A549 (cell line): ENCODE measurements around the gene PRKD3. TPM values are rescaled to one million over a fixed set of nuclear protein-coding genes. Genes with fewer than 3 reads are reported as not detected.

ENCODE experiments used
- ATAC-seq, 2 experiments: fragments of 200-7000 bp in 1 of 2; fragments of >200 bp in 1 of 2; cut with Nextera tagmentation in 1 of 2; cut with Tn5 transposase in 1 of 2; 3 replicates each; pipeline versions ENCODE4 v1.8.0 to v1.9.1; 2018 to 2020; ENCODE audit warnings: mild to moderate bottlenecking in 1 of 2, moderate library complexity in 1 of 2
- CTCF ChIA-PET: fragments of 300-600 bp; sonication (Branson Sonifier 250); formaldehyde crosslinking; extraction: SDS; loops from one replicate; lab custom pipeline; 2021; ENCODE audit warnings: antibody characterized with exemption, inconsistent platforms; lab: Yijun Ruan, JAX
- POLR2A ChIA-PET: fragments of 350-600 bp; formaldehyde crosslinking; extraction: SDS; loops from one replicate; lab custom pipeline; 2021; ENCODE audit warnings: antibody characterized with exemption, inconsistent platforms; lab: Yijun Ruan, JAX
- DNase-seq, 2 experiments: peaks; one replicate each; pipeline versions ENCODE4 v3.0.0 to v3.0.0-alpha.2; 2011 to 2016; ENCODE audit warnings: low read depth in 1 of 2, low spot score in 1 of 2
- FAIRE-seq: peaks from 2 replicates; lab custom pipeline; 2011; peaks lifted over from hg19 to GRCh38; lab: Jason Lieb, UNC
- H3K27ac ChIP-seq, 2 experiments: fragments of >200 bp; sonication (Bioruptor Twin); formaldehyde crosslinking; 3 replicates each; pipeline ENCODE4 v1.5.1; 2016 to 2017
- H3K4me1 ChIP-seq: fragments of >200 bp; sonication (Bioruptor Twin); formaldehyde crosslinking; 3 replicates; pipeline ENCODE4 v1.6.1; 2016
- H3K4me2 ChIP-seq: fragments of >200 bp; sonication (Bioruptor Twin); formaldehyde crosslinking; 3 replicates; pipeline ENCODE4 v1.6.1; 2016
- H3K4me3 ChIP-seq: fragments of >200 bp; sonication (Bioruptor Twin); formaldehyde crosslinking; 3 replicates; pipeline ENCODE4 v1.5.1; 2016
- H3K9me3 ChIP-seq: fragments of >200 bp; sonication (Bioruptor Twin); formaldehyde crosslinking; 3 replicates; pipeline ENCODE4 v1.6.1; 2016
- CBX2 ChIP-seq: fragments of 200-600 bp; sonication (generic); IDR thresholded peaks from 2 replicates; pipeline ENCODE4 v1.6.1; 2016; ENCODE audit warnings: low read depth, mild to moderate bottlenecking, borderline replicate concordance
- CHD4 ChIP-seq: fragments of 200-600 bp; sonication (generic); IDR thresholded peaks from 2 replicates; pipeline ENCODE4 v1.6.1; 2016; ENCODE audit warnings: antibody characterized with exemption, mild to moderate bottlenecking, borderline replicate concordance
- E2F6 ChIP-seq: IDR thresholded peaks from 2 replicates; pipeline ENCODE4 v1.6.1; 2012; ENCODE audit warnings: low read depth, borderline replicate concordance
- EHF ChIP-seq: fragments of 250-450 bp; sonication (Bioruptor Pico); IDR thresholded peaks from 2 replicates; pipeline ENCODE4 v1.5.0; 2020; ENCODE audit warnings: mild to moderate bottlenecking
- EHMT2 ChIP-seq: fragments of 200-600 bp; sonication (generic); IDR thresholded peaks from 2 replicates; pipeline ENCODE4 v1.6.1; 2016; ENCODE audit warnings: antibody characterized with exemption, low read depth, mild to moderate bottlenecking, moderate library complexity
- EP300 ChIP-seq, 2 experiments: fragments of >200 bp; sonication (Bioruptor Twin); formaldehyde crosslinking; IDR thresholded peaks; 2 replicates in 1 of 2; 3 replicates in 1 of 2; pipeline ENCODE4 v1.6.1; 2016 to 2017
- FOSL2 ChIP-seq, 2 experiments: fragments of 450-650 bp in 1 of 2; fragments of >200 bp in 1 of 2; sonication (Bioruptor Twin) in 1 of 2; formaldehyde crosslinking; IDR thresholded peaks; 2 replicates each; pipeline versions ENCODE4 v1.5.0 to v1.6.1; 2016 to 2020; ENCODE audit warnings: mild to moderate bottlenecking in 1 of 2, moderate library complexity in 1 of 2
- FOXS1 ChIP-seq: fragments of 250-450 bp; sonication (Bioruptor Pico); IDR thresholded peaks from 2 replicates; pipeline ENCODE4 v1.5.0; 2020; ENCODE audit warnings: mild to moderate bottlenecking, moderate library complexity
- HDAC2 ChIP-seq: fragments of 200-600 bp; sonication (generic); IDR thresholded peaks from 2 replicates; pipeline ENCODE4 v1.6.1; 2016
- HOXB5 ChIP-seq: fragments of 250-450 bp; sonication (Bioruptor Pico); IDR thresholded peaks from 2 replicates; pipeline ENCODE4 v1.5.0; 2020; ENCODE audit warnings: mild to moderate bottlenecking, moderate library complexity
- JUN ChIP-seq, 2 experiments: fragments of >200 bp; sonication (Bioruptor Twin); formaldehyde crosslinking; IDR thresholded peaks; 2 replicates in 1 of 2; 3 replicates in 1 of 2; pipeline ENCODE4 v1.6.1; 2016 to 2017
- KDM1A ChIP-seq: fragments of 200-600 bp; sonication (generic); IDR thresholded peaks from 2 replicates; pipeline ENCODE4 v1.6.1; 2016; ENCODE audit warnings: low read depth, mild to moderate bottlenecking
- KDM5A ChIP-seq: fragments of 200-600 bp; sonication (generic); IDR thresholded peaks from 2 replicates; pipeline ENCODE4 v1.6.1; 2016; ENCODE audit warnings: antibody characterized with exemption, mild to moderate bottlenecking
- MAX ChIP-seq: IDR thresholded peaks from 2 replicates; pipeline ENCODE4 v1.6.1; 2012
- MYC ChIP-seq: IDR thresholded peaks from 2 replicates; pipeline ENCODE4 v1.6.1; 2012; ENCODE audit warnings: mild to moderate bottlenecking, inconsistent platforms, low read length, improper control_type of control experiment, borderline replicate concordance
- NR3C1 ChIP-seq: fragments of >200 bp; sonication (Bioruptor Twin); formaldehyde crosslinking; IDR thresholded peaks from 3 replicates; pipeline ENCODE4 v1.6.1; 2017
- PHF8 ChIP-seq: fragments of 200-600 bp; sonication (generic); IDR thresholded peaks from 2 replicates; pipeline ENCODE4 v1.6.1; 2016; ENCODE audit warnings: low read depth, mild to moderate bottlenecking, antibody characterized with exemption, moderate library complexity, borderline replicate concordance
- POLR2A ChIP-seq: IDR thresholded peaks from 2 replicates; pipeline ENCODE4 v1.6.1; 2012; ENCODE audit warnings: mild to moderate bottlenecking, low read length
- RAD21 ChIP-seq, 2 experiments: fragments of >200 bp in 1 of 2; sonication (Bioruptor Twin) in 1 of 2; formaldehyde crosslinking in 1 of 2; IDR thresholded peaks in 1 of 2; conservative IDR thresholded peaks in 1 of 2; 2 replicates in 1 of 2; 3 replicates in 1 of 2; pipeline ENCODE4 v1.6.1; 2012 to 2018; ENCODE audit warnings: inconsistent platforms in 1 of 2
- RNF2 ChIP-seq: fragments of 200-600 bp; sonication (generic); IDR thresholded peaks from 2 replicates; pipeline ENCODE4 v1.6.1; 2016; ENCODE audit warnings: low read depth, mild to moderate bottlenecking, antibody characterized with exemption, moderate library complexity, borderline replicate concordance
- SMC3 ChIP-seq: fragments of >200 bp; sonication (Bioruptor Twin); formaldehyde crosslinking; IDR thresholded peaks from 3 replicates; pipeline ENCODE4 v1.6.1; 2018; ENCODE audit warnings: inconsistent platforms
- SREBF2 ChIP-seq: fragments of 450-650 bp; IDR thresholded peaks from 2 replicates; pipeline ENCODE4 v1.6.1; 2014; ENCODE audit warnings: mild to moderate bottlenecking, moderate library complexity
- ZNF302 ChIP-seq: fragments of 250-450 bp; sonication (Bioruptor Pico); IDR thresholded peaks from 2 replicates; pipeline ENCODE4 v1.9.0; 2021; ENCODE audit warnings: inconsistent platforms, mild to moderate bottlenecking, moderate library complexity
- WGBS: methylation state at CpG from one replicate; pipeline ENCODE4 v1.1.6; 2017; ENCODE audit errors: missing lambda C conversion rate; 5-methylcytosine and 5-hydroxymethylcytosine counted together
- polyA plus RNA-seq, 4 experiments: library from polyadenylated mRNA; depleted of rRNA in 3 of 4; stranded (reverse); fragments of >200 nt; fragmentation: RNase III in 1 of 4; extraction: RNeasy Plus Mini Kit Qiagen cat#74134 plus additional on column Dnase treatment in 1 of 4; gene quantifications; 2 replicates in 3 of 4; 3 replicates in 1 of 4; pipeline ENCODE4 v1.2.3, GENCODE V29; 2011 to 2017
- TF ChIP-seq, protein P1 (sequence below): fragments of >200 bp; sonication (Bioruptor Twin); formaldehyde crosslinking; IDR thresholded peaks from 3 replicates; pipeline ENCODE4 v1.5.1; 2016
- TF ChIP-seq, protein P2 (sequence below): fragments of >200 bp; sonication (Bioruptor Twin); formaldehyde crosslinking; IDR thresholded peaks from 2 replicates; pipeline ENCODE4 v1.6.1; 2016
- TF ChIP-seq, protein P3 (sequence below): IDR thresholded peaks from 2 replicates; pipeline ENCODE4 v1.6.1; 2012
- TF ChIP-seq, protein P4 (sequence below): fragments of 250-450 bp; sonication (Bioruptor Pico); IDR thresholded peaks from 2 replicates; pipeline ENCODE4 v1.5.0; 2021; ENCODE audit warnings: mild to moderate bottlenecking, moderate library complexity, borderline replicate concordance

The PRKD3 gene
- polyA plus RNA-seq, 2 of the 4 experiments (the other 2 are of a cell fraction), result 18.2 to 28.9 TPM

- CTCF ChIA-PET, result interaction anchor here (0.7 to 5.2 kb wide), 5 partner anchors 15 to 533 kb away, joined by 4 to 42 read pairs (median 11); partner anchors contain the start of gene PRKD3
Measured at GRCh38 chr2:37344453-37345361, 20.1 kb upstream of the PRKD3 start, which contains the start of gene QPCT. TSS of gene QPCT (plus strand) at chr2:37344630. CDS start at chr2:37344732, 102 bp downstream.

DNA sequence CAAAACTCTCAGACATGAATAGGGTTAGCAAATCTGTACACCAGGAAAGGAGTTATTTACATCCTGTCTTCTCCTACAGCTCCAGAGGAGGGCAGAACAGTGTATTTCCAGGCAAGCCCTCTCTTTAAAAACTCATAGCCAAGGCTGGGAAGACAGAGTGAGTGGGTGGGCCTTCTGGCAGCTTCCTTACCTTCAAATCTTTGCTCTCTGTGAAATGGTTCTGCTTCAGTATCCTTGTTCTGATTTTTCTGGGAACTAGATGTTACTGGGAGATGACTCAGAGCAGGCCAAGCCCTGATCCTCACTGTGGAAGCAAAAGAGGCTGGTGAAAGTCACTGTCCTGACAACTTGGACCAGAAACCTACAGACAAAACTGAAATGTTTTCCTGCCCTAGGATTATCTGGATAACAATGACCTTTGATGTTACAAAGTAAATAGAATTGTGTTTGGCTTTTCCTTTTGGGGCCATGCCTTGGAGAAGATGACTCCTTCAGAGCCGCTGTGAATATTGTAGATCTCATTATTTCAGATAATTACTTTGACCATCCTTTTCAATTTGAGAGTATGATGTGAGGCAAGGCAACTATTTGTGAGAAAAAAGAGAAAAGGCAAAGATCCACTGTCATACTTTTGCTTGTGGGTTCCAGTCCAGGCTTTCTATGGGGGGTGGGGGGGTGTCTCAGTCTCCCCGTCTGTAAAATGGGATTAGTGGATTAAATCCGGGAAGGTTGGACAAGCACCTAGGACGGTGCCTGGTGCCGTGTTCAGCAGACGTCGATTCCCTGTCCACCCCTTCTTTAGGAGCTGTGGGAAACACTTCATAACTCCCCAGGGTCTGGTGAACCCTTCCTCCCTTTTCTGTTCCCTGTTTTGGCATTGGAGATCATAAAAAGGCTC, 19.2 kb upstream of the PRKD3 start:
- H3K4me3 ChIP-seq, result peak overlapping the region; percentile 71
- peak overlapping the region; percentile 69 to 87 for H3K27ac ChIP-seq
- H3K4me1 ChIP-seq, result peaks cover 11% of the 10 kb centered on the region
- ATAC-seq (peak; percentile 77 to 84), DNase-seq (peak; percentile 64 to 78), FAIRE-seq (no peak)
- POLR2A ChIA-PET, result interaction anchor here (1.5 kb wide), 1 partner anchor 46 kb away, joined by 5 read pairs; no protein-coding TSS in a partner anchor
- H3K9me3 ChIP-seq, result no peaks in the 10 kb centered on the region
- peak overlapping the region; percentile 95 for H3K4me2 ChIP-seq
- peak; percentile 49; the same call in 2 of the 3 replicates for TF ChIP-seq SMC3
- TF ChIP-seq HDAC2, result peak; percentile 64; the same call in 1 of the 2 replicates
- TF ChIP-seq MAX, result no peak
- no peak for TF ChIP-seq MYC
- TF ChIP-seq, protein P1, sequence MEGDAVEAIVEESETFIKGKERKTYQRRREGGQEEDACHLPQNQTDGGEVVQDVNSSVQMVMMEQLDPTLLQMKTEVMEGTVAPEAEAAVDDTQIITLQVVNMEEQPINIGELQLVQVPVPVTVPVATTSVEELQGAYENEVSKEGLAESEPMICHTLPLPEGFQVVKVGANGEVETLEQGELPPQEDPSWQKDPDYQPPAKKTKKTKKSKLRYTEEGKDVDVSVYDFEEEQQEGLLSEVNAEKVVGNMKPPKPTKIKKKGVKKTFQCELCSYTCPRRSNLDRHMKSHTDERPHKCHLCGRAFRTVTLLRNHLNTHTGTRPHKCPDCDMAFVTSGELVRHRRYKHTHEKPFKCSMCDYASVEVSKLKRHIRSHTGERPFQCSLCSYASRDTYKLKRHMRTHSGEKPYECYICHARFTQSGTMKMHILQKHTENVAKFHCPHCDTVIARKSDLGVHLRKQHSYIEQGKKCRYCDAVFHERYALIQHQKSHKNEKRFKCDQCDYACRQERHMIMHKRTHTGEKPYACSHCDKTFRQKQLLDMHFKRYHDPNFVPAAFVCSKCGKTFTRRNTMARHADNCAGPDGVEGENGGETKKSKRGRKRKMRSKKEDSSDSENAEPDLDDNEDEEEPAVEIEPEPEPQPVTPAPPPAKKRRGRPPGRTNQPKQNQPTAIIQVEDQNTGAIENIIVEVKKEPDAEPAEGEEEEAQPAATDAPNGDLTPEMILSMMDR, result peak; percentile 53
- TF ChIP-seq, protein P2, sequence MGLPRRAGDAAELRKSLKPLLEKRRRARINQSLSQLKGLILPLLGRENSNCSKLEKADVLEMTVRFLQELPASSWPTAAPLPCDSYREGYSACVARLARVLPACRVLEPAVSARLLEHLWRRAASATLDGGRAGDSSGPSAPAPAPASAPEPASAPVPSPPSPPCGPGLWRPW, result no peak
- TF ChIP-seq NR3C1, result no peak
- peak; percentile 40 to 45; a peak in 4 of 5 replicates for TF ChIP-seq RAD21 (conservative IDR thresholded peaks at IDR 0.05 in 1 of 2, IDR thresholded peaks at IDR 0.05 in 1 of 2)
- peak; percentile 85 for TF ChIP-seq KDM1A
- no peak for TF ChIP-seq FOSL2 (IDR thresholded peaks at IDR 0.05)
- TF ChIP-seq FOSL2 (CRISPR knock-in tag; IDR thresholded peaks at IDR 0.05), result 0 out of 2 replicates have a peak, but pooled peaks have one; percentile 18
- CTCF ChIA-PET, result interaction anchor here (0.6 to 5.2 kb wide), 11 partner anchors 14 to 546 kb away, joined by 3 to 42 read pairs (median 4); partner anchors contain the start of gene PRKD3
- WGBS, result 85% methylated on average over 7 of the region's 7 CpGs

More at GRCh38 chr2:37344453-37345361, 20.1 kb upstream of the PRKD3 start, which contains the start of gene QPCT:
- Histone ChIP-seq H3K4me3 (peak within 1 kb of the TSS; percentile 71), H3K27ac (peak within 1 kb of the TSS; percentile 69 to 87), H3K4me2 (peak within 1 kb of the TSS; percentile 95), H3K9me3 (no peaks in the 10 kb centered on the region), H3K4me1 (peaks cover 19% of the 10 kb centered on the region)
- DNase-seq (peak; percentile 60 to 87), ATAC-seq (peak; percentile 83 to 87), FAIRE-seq (no peak)
- TF ChIP-seq HOXB5 (CRISPR knock-in tag), result no peak
- TF ChIP-seq JUN (IDR thresholded peaks at IDR 0.05), result peak in 1 of 2 experiments; percentile 26; a peak in 3 of 5 replicates
- no peak for TF ChIP-seq CBX2
- TF ChIP-seq, protein P3, sequence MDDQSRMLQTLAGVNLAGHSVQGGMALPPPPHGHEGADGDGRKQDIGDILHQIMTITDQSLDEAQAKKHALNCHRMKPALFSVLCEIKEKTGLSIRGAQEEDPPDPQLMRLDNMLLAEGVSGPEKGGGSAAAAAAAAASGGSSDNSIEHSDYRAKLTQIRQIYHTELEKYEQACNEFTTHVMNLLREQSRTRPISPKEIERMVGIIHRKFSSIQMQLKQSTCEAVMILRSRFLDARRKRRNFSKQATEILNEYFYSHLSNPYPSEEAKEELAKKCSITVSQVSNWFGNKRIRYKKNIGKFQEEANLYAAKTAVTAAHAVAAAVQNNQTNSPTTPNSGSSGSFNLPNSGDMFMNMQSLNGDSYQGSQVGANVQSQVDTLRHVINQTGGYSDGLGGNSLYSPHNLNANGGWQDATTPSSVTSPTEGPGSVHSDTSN, result no peak
- 0 out of 2 replicates have a peak, but pooled peaks have one; percentile 40 for TF ChIP-seq RNF2
- TF ChIP-seq EHF (CRISPR knock-in tag), result no peak
- no peak for TF ChIP-seq NR3C1
- no peak for TF ChIP-seq EHMT2
- TF ChIP-seq POLR2A, result peak; percentile 32; the same call in 1 of the 2 replicates
- no peak for TF ChIP-seq FOXS1 (CRISPR knock-in tag)
- TF ChIP-seq ZNF302, result no peak
- TF ChIP-seq PHF8, result peak; percentile 72; the same call in 1 of the 2 replicates
- no peak; the same call in 1 of the 2 replicates for TF ChIP-seq MAX
- TF ChIP-seq SREBF2, result no peak
- TF ChIP-seq KDM5A, result no peak
- TF ChIP-seq, protein P4, sequence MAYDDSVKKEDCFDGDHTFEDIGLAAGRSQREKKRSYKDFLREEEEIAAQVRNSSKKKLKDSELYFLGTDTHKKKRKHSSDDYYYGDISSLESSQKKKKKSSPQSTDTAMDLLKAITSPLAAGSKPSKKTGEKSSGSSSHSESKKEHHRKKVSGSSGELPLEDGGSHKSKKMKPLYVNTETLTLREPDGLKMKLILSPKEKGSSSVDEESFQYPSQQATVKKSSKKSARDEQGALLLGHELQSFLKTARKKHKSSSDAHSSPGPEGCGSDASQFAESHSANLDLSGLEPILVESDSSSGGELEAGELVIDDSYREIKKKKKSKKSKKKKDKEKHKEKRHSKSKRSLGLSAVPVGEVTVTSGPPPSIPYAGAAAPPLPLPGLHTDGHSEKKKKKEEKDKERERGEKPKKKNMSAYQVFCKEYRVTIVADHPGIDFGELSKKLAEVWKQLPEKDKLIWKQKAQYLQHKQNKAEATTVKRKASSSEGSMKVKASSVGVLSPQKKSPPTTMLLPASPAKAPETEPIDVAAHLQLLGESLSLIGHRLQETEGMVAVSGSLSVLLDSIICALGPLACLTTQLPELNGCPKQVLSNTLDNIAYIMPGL (CRISPR knock-in tag), result no peak
- peak; percentile 74; the same call in 1 of the 2 replicates for TF ChIP-seq E2F6
- TF ChIP-seq EP300 (IDR thresholded peaks at IDR 0.05), result no peak
- TF ChIP-seq CHD4, result no peak
- WGBS, result 3% methylated on average over 45 of the region's 73 CpGs
- POLR2A ChIA-PET, result interaction anchor here (1.5 kb wide), 1 partner anchor 45 kb away, joined by 5 read pairs; no protein-coding TSS in a partner anchor
